Esophagus muscularis mucosa (tissue), 4 donors: ENCODE measurements around the gene COL25A1.

Experiments used
- EP300 ChIP-seq: sonication (generic); formaldehyde crosslinking; IDR thresholded peaks from one replicate; pipeline ENCODE4 v1.6.1; 2017; ENCODE audit warnings: antibody characterized with exemption
- POLR2A ChIP-seq: fragments of 450-650 bp; IDR thresholded peaks from one replicate; pipeline ENCODE4 v1.6.1; 2017; ENCODE audit warnings: antibody characterized with exemption, moderate library complexity, mild to moderate bottlenecking, low read depth
- TF ChIP-seq, protein P1 (sequence below), 3 experiments: fragments of 200-600 bp in 2 of 3; fragments of 450-650 bp in 1 of 3; sonication (generic) in 2 of 3; IDR thresholded peaks; one replicate each; pipeline ENCODE4 v1.5.1; 2017 to 2019; ENCODE audit warnings: antibody characterized with exemption in 3 of 3, mild to moderate bottlenecking in 2 of 3, moderate library complexity in 1 of 3

DNA sequence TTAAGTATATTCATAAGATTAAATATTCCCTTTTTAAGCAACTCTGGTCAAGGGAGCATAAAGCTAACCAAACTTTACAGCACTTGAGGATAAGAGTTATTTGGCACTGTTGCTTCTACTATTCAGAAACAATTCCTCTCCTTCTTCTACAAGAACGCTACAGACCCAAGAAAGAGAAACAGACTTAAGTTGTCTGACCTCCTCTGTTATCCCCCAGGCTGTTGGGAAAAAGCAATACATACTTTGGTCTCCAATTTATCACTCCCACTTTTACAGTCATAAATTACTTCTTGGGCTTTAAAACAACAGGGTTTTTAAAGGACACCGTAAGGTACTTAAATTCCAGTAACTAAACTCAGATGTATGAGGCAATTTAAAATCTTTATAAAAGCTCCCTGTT lies 147.4 kb downstream of the COL25A1 start:
- TF ChIP-seq, protein P1, sequence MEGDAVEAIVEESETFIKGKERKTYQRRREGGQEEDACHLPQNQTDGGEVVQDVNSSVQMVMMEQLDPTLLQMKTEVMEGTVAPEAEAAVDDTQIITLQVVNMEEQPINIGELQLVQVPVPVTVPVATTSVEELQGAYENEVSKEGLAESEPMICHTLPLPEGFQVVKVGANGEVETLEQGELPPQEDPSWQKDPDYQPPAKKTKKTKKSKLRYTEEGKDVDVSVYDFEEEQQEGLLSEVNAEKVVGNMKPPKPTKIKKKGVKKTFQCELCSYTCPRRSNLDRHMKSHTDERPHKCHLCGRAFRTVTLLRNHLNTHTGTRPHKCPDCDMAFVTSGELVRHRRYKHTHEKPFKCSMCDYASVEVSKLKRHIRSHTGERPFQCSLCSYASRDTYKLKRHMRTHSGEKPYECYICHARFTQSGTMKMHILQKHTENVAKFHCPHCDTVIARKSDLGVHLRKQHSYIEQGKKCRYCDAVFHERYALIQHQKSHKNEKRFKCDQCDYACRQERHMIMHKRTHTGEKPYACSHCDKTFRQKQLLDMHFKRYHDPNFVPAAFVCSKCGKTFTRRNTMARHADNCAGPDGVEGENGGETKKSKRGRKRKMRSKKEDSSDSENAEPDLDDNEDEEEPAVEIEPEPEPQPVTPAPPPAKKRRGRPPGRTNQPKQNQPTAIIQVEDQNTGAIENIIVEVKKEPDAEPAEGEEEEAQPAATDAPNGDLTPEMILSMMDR (IDR thresholded peaks at IDR 0.05), result no peak
- TF ChIP-seq EP300 (no peak), POLR2A (no peak)
